ENCODE results near the gene RAB17.
A peak's percentile ranks its signal among the peaks of the same experiment; 100 is the strongest.

RAB17 gene

GRCh38 chr2:237556773-237557632, 33.5 kb downstream of the RAB17 start:
- peak; percentile 53 to 58 for DNase-seq

- no peak for DNase-seq
Measured at GRCh38 chr2:237555560-237555959, 35.0 kb downstream of the RAB17 start.

- DNase-seq, result no peak
Measured at GRCh38 chr2:237553948-237554347, 36.6 kb downstream of the RAB17 start.

- no peak for DNase-seq
Measured at GRCh38 chr2:237552908-237553307, 37.6 kb downstream of the RAB17 start.

- DNase-seq, result no peak
Measured at GRCh38 chr2:237551071-237551574, 39.4 kb downstream of the RAB17 start.

- no peak for DNase-seq
Measured at GRCh38 chr2:237549643-237550415, 40.7 kb downstream of the RAB17 start.

GRCh38 chr2:237549216-237549615, 41.3 kb downstream of the RAB17 start:
- no peak for DNase-seq

- DNase-seq, result no peak
Measured at GRCh38 chr2:237547841-237548416, 42.6 kb downstream of the RAB17 start.

GRCh38 chr2:237546876-237547395, 43.6 kb downstream of the RAB17 start:
- no peak for DNase-seq

- no peak for DNase-seq
Measured at GRCh38 chr2:237546040-237546875, 44.3 kb downstream of the RAB17 start.

- DNase-seq, result no peak
Measured at GRCh38 chr2:237542001-237542704, 48.4 kb downstream of the RAB17 start.

- DNase-seq, result no peak
Measured at GRCh38 chr2:237541243-237541642, 49.3 kb downstream of the RAB17 start.

GRCh38 chr2:237540823-237541222, 49.7 kb downstream of the RAB17 start:
- DNase-seq, result no peak

GRCh38 chr2:237540223-237540775, 50.2 kb downstream of the RAB17 start:
- DNase-seq, result no peak

GRCh38 chr2:237539681-237540080, 50.9 kb downstream of the RAB17 start:
- DNase-seq, result no peak

- no peak for DNase-seq
Measured at GRCh38 chr2:237538901-237539300, 51.6 kb downstream of the RAB17 start.

GRCh38 chr2:237538001-237538720, 52.4 kb downstream of the RAB17 start:
- no peak for DNase-seq

- DNase-seq, result no peak
Measured at GRCh38 chr2:237536617-237537016, 53.9 kb downstream of the RAB17 start.

GRCh38 chr2:237536083-237536415, 54.5 kb downstream of the RAB17 start:
- no peak for DNase-seq

- DNase-seq, result no peak
Measured at GRCh38 chr2:237535385-237536082, 55.0 kb downstream of the RAB17 start.

Measured in stimulated activated CD4-positive, alpha-beta T cell treated with anti-CD3 and anti-CD28 coated beads, Interleukin-2, amount 100 ng/mL, for 24 hours (primary cell).